WI38 (cell line): Measurements from ENCODE around the gene SFXN3.

Experiments used
- H3K4me3 ChIP-seq: 2 replicates; pipeline ENCODE4 v1.5.1; 2011; ENCODE audit warnings: low read depth, mild to moderate bottlenecking, control low read depth, low read length
- CTCF ChIP-seq: IDR thresholded peaks from 2 replicates; pipeline ENCODE4 v1.5.1; 2012; ENCODE audit warnings: low read depth, mild to moderate bottlenecking, control low read depth, low read length

Gene SFXN3

GRCh38 chr10:101063050-101063525, 32.1 kb downstream of the SFXN3 start:
- no peak for TF ChIP-seq CTCF
- H3K4me3 ChIP-seq, result peak overlapping the region; percentile 87

GRCh38 chr10:101063548-101064414, 32.7 kb downstream of the SFXN3 start:
- TF ChIP-seq CTCF, result no peak
- H3K4me3 ChIP-seq, result no peak overlapping the region; the same call in 1 of the 2 replicates

- TF ChIP-seq CTCF, result no peak
These were observed 33.5 kb downstream of the SFXN3 start for GRCh38 chr10:101064415-101065030.

GRCh38 chr10:101065481-101066145, 34.6 kb downstream of the SFXN3 start:
- no peak for TF ChIP-seq CTCF
- H3K4me3 ChIP-seq, result peak overlapping the region; percentile 64

More at GRCh38 chr10:101064415-101065030, 33.5 kb downstream of the SFXN3 start:
- no peak overlapping the region for H3K4me3 ChIP-seq

- H3K4me3 ChIP-seq, result peak overlapping the region; percentile 64
- TF ChIP-seq CTCF, result peak; percentile 41
These were observed 35.3 kb downstream of the SFXN3 start for GRCh38 chr10:101066146-101066895.

GRCh38 chr10:101066896-101067355, 35.9 kb downstream of the SFXN3 start:
- TF ChIP-seq CTCF, result no peak
- peak overlapping the region; percentile 64 for H3K4me3 ChIP-seq
